CD4-positive, CD25-positive, alpha-beta regulatory T cell (primary cell): ENCODE measurements around the gene CERS6. TPM values are rescaled to one million over a fixed set of nuclear protein-coding genes. Genes with fewer than 3 reads are reported as not detected.
"Not testable (repeated sequence)": the region's sequence is repeated elsewhere in the genome, so short reads cannot be mapped to it uniquely, and the experiment has no call there.

Source experiments
- ATAC-seq, 2 donors: fragments of 150-1000 bp; cut with Tn5 transposase; one replicate each; pipeline ENCODE4 v1.10.0; 2021; ENCODE audit warnings: low read depth in 2 of 2, moderate number of reproducible peaks in 2 of 2, moderate library complexity in 1 of 2
- DNase-seq, 3 donors: peaks; one replicate each; pipeline versions ENCODE4 v3.0.0 to v3.0.0-alpha.2; 2012 to 2022; ENCODE audit warnings: mixed read lengths in 1 of 3
- H3K27ac ChIP-seq: one replicate; pipeline ENCODE4 v1.7.0; 2013; ENCODE audit warnings: mild to moderate bottlenecking, low read length; ENCODE audit not compliant: insufficient read depth, poor library complexity, severe bottlenecking
- H3K27me3 ChIP-seq: one replicate; pipeline ENCODE4 v1.7.0; 2013; ENCODE audit warnings: low read length; ENCODE audit not compliant: control insufficient read depth, insufficient read depth
- H3K36me3 ChIP-seq: one replicate; pipeline ENCODE4 v1.7.0; 2013; ENCODE audit warnings: mild to moderate bottlenecking, low read length, moderate library complexity; ENCODE audit not compliant: control insufficient read depth, insufficient read depth
- H3K4me1 ChIP-seq: 2 replicates; pipeline ENCODE4 v1.7.0; 2013; ENCODE audit warnings: mild to moderate bottlenecking, low read length; ENCODE audit not compliant: insufficient read depth, control insufficient read depth, poor library complexity, severe bottlenecking
- H3K4me3 ChIP-seq: one replicate; pipeline ENCODE4 v1.7.0; 2013; ENCODE audit warnings: low read depth, mild to moderate bottlenecking, low read length, moderate library complexity
- H3K9me3 ChIP-seq, 2 experiments: 1 replicate in 1 of 2; 2 replicates in 1 of 2; pipeline ENCODE4 v1.7.0; 2013; ENCODE audit warnings: low read length in 2 of 2, mild to moderate bottlenecking in 1 of 2, moderate library complexity in 1 of 2; ENCODE audit not compliant: control insufficient read depth in 2 of 2
- H3K27ac Mint-ChIP-seq, 3 donors: one replicate each; pipeline ENCODE4 v1.8.0; 2020 to 2022; ENCODE audit warnings: mild to moderate bottlenecking in 3 of 3, mixed read lengths in 3 of 3, moderate library complexity in 2 of 3
- H3K27me3 Mint-ChIP-seq: one replicate; pipeline ENCODE4 v1.8.0; 2022; ENCODE audit warnings: mild to moderate bottlenecking, mixed read lengths
- H3K36me3 Mint-ChIP-seq: one replicate; pipeline ENCODE4 v1.8.0; 2020; ENCODE audit warnings: mixed read lengths
- H3K4me1 Mint-ChIP-seq, 4 donors: one replicate each; pipeline ENCODE4 v1.8.0; 2020 to 2022; ENCODE audit warnings: mixed read lengths in 4 of 4, mild to moderate bottlenecking in 1 of 4
- H3K4me3 Mint-ChIP-seq, 4 donors: one replicate each; pipeline ENCODE4 v1.8.0; 2020 to 2022; ENCODE audit warnings: mild to moderate bottlenecking in 4 of 4, mixed read lengths in 4 of 4, moderate library complexity in 3 of 4
- H3K9me3 Mint-ChIP-seq, 7 donors: one replicate each; pipeline ENCODE4 v1.8.0; 2020 to 2022; ENCODE audit warnings: mixed read lengths in 7 of 7, mild to moderate bottlenecking in 3 of 7, moderate library complexity in 2 of 7
- polyA plus RNA-seq, 4 donors: library from polyadenylated mRNA; unstranded; fragments of 300-500 nt; fragmentation: Illumina TruSeq; gene quantifications; one replicate each; pipeline ENCODE4 v1.2.3, GENCODE V29; 2021
- total RNA-seq: library from RNA; stranded (reverse); gene quantifications from one replicate; pipeline ENCODE4 v1.2.3, GENCODE V29; 2022

Gene CERS6
- total and polyA plus RNA-seq, 5 donors from 2014 or later, result 1.3 to 5.3 (median 3.6) TPM

DNA sequence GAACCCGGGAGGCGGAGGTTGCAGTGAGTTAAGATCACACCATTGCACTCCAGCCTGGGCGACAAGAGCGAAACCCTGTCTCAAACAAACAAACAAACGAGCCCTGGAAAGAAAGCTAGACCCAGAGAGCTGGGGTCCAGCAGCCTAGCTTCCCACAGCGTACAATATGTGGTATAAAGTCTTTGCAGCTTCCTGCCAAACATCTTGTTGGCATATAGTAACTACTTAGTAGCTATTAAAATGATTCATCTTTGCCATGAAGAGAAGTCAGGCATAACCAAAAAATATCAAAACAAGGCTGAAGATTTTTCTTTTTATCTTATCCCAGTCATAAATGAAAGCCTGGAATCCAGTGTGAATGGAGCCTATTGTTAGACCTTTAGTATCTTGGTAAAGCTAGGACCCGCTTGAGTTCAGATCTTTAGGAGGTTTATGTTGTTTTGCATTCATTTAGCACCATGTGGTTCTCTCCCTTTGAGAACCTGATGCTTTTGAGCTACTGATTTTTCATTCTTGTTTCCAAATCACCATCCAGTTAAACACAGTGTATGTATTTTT lies 206.7 kb downstream of the CERS6 start:
- Histone ChIP-seq H3K36me3 (no peaks in the 10 kb centered on the region), H3K9me3 (no peaks in the 10 kb centered on the region), H3K4me1 (no peaks in the 10 kb centered on the region), H3K27me3 (no peaks in the 10 kb centered on the region), H3K4me3 (no peak overlapping the region), H3K27ac (no peak overlapping the region)
- ATAC-seq (no peak), DNase-seq (no peak)
- peaks cover 0 to 1% (median 0%) of the 10 kb centered on the region in 7 donors for H3K9me3 Mint-ChIP-seq
- H3K4me1 Mint-ChIP-seq, result peaks cover 4 to 16% (median 8%) of the 10 kb centered on the region in 4 donors
- no peak overlapping the region for H3K4me3 Mint-ChIP-seq
- H3K27me3 Mint-ChIP-seq, result no peaks in the 10 kb centered on the region
- no peak overlapping the region for H3K27ac Mint-ChIP-seq
- no peaks in the 10 kb centered on the region for H3K36me3 Mint-ChIP-seq

DNA sequence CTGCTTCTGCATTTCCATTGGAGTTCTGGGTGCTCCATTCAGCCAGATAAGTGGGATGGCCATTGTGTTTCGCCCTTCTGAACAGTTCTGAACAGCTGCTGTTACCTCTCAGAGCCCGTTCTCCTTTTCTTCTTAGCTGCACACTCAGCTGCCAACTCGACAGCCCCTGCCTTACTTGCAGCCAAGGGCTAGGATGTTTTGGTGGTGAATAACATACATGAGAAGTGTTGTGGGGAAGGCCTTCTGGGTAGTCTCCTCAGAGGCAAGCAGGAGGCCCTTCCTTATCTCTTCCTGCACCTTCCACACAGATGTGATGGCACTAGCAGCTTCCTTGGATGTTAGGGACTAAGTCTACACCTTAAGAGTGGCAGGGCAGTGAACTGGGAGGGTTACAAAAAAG lies 207.9 kb downstream of the CERS6 start:
- Histone ChIP-seq H3K4me1 (no peaks in the 10 kb centered on the region), H3K4me3 (no peak overlapping the region), H3K27ac (no peak overlapping the region), H3K9me3 (no peaks in the 10 kb centered on the region), H3K27me3 (no peaks in the 10 kb centered on the region), H3K36me3 (no peaks in the 10 kb centered on the region)
- no peak overlapping the region for H3K4me3 Mint-ChIP-seq
- peaks cover 0 to 1% (median 0%) of the 10 kb centered on the region in 7 donors for H3K9me3 Mint-ChIP-seq
- no peak for DNase-seq
- no peaks in the 10 kb centered on the region for H3K27me3 Mint-ChIP-seq
- no peaks in the 10 kb centered on the region for H3K36me3 Mint-ChIP-seq
- H3K4me1 Mint-ChIP-seq, result peaks cover 4 to 19% (median 8%) of the 10 kb centered on the region in 4 donors
- ATAC-seq, result no peak
- peak overlapping the region in 2 of 3 donors; percentile 3 to 74 for H3K27ac Mint-ChIP-seq

DNA sequence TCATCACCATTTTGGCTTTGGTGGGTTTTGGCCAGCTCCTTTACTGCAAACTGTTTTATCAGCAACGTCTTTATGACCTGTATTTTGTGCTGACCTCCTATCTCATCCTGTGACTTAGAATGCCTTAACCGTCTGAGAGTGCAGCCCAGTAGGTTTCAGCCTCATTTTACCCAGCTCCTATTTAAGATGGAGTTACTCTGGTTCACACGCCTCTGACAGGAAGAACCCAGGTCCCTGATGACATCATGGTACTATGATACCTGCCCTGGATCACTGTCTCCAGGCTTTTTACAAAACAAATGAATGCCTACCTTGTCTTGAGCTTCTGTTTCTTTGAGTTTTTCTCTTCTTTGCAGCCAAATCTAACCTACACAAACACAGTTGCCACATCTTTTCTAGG lies 208.6 kb downstream of the CERS6 start:
- not testable (repeated sequence) for H3K27me3 ChIP-seq, H3K36me3 Mint-ChIP-seq, H3K27ac ChIP-seq, H3K27me3 Mint-ChIP-seq, H3K4me1 ChIP-seq, H3K36me3 ChIP-seq, DNase-seq, ATAC-seq, H3K4me3 ChIP-seq, H3K4me3 Mint-ChIP-seq, H3K27ac Mint-ChIP-seq, H3K9me3 ChIP-seq, H3K9me3 Mint-ChIP-seq
- peaks cover 4 to 19% (median 10%) of the 10 kb centered on the region in 4 donors for H3K4me1 Mint-ChIP-seq

DNA sequence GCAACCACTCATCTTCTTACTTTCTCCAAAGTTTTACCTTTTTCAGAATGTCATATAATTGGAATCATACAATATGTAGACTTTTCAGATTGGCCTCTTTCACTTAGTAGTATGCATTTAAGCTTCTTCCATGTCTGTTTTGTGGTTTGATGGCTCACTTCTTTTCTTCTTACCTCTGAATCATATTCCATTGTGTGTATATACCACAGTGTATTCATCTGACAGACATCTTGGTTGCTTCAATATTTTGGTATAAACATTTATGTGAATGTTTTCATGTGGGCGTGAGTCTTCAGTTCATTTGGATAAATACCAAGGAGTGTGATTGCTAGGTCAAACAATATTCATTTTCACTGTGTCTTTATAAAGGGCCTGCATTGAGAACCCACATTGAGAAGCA lies 210.3 kb downstream of the CERS6 start:
- H3K4me3 ChIP-seq, result no peak overlapping the region
- H3K36me3 ChIP-seq, result no peaks in the 10 kb centered on the region
- no peak overlapping the region for H3K27ac ChIP-seq
- Mint-ChIP-seq H3K27me3 (no peaks in the 10 kb centered on the region), H3K27ac (no peak overlapping the region), H3K4me1 (peaks cover 4 to 25% (median 11%) of the 10 kb centered on the region in 4 donors), H3K4me3 (no peak overlapping the region), H3K9me3 (peaks cover 0 to 1% (median 0%) of the 10 kb centered on the region in 7 donors), H3K36me3 (no peaks in the 10 kb centered on the region)
- ATAC-seq (no peak), DNase-seq (no peak)
- H3K27me3 ChIP-seq, result no peaks in the 10 kb centered on the region
- H3K9me3 ChIP-seq, result no peaks in the 10 kb centered on the region
- no peaks in the 10 kb centered on the region for H3K4me1 ChIP-seq

DNA sequence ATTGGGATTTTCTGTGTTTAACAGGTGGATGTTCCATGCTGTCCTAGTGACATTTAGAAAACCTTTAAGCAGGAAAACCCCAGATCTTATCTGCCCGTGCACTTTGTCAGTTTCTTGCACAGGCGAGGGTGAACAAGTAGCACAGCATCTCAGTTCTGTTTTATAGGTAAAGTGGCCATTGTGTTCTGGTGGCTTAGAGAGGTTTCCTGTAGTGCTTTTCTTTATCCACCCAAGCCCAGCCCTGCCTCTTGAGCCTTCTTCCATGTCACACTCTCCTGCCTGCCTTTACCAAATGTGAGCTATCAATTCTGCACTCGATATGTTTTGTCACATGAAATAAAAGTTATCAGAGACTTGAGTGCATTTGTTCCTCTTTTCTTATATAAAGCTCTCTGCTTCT lies 211.1 kb downstream of the CERS6 start:
- Mint-ChIP-seq H3K4me1 (peaks cover 4 to 25% (median 11%) of the 10 kb centered on the region in 4 donors), H3K27ac (no peak overlapping the region), H3K36me3 (no peaks in the 10 kb centered on the region), H3K9me3 (peaks cover 0 to 1% (median 0%) of the 10 kb centered on the region in 7 donors), H3K27me3 (no peaks in the 10 kb centered on the region), H3K4me3 (no peak overlapping the region)
- Histone ChIP-seq H3K36me3 (no peaks in the 10 kb centered on the region), H3K27ac (no peak overlapping the region), H3K4me1 (no peaks in the 10 kb centered on the region), H3K9me3 (no peaks in the 10 kb centered on the region), H3K4me3 (no peak overlapping the region), H3K27me3 (no peaks in the 10 kb centered on the region)
- DNase-seq, result no peak
- ATAC-seq, result no peak

DNA sequence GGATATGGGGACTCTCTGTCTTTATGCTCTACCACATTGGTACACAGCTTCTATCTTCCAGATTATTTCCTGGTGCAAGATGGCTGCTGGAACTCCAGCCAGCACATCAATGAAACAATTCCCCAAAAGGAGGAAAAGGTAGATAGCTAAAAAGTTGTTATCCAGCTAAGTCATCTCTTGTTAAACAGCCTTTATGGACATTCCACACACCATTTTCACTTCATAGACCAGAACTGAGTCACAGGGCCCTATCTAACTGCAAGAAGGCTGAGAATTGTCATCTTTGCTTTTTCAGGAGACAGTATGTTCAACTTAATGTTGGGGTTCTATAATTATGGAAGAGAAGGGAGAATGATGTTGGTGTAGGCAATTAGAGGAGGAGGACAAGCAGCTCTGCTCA lies 213.1 kb downstream of the CERS6 start:
- Histone ChIP-seq H3K36me3 (no peaks in the 10 kb centered on the region), H3K4me3 (no peak overlapping the region), H3K27me3 (no peaks in the 10 kb centered on the region), H3K9me3 (no peaks in the 10 kb centered on the region), H3K27ac (no peak overlapping the region), H3K4me1 (no peaks in the 10 kb centered on the region)
- Mint-ChIP-seq H3K27me3 (no peaks in the 10 kb centered on the region), H3K9me3 (peaks cover 0 to 1% (median 0%) of the 10 kb centered on the region in 7 donors), H3K27ac (no peak overlapping the region), H3K4me1 (peaks cover 4 to 23% (median 11%) of the 10 kb centered on the region in 4 donors), H3K36me3 (no peaks in the 10 kb centered on the region), H3K4me3 (no peak overlapping the region)
- DNase-seq (no peak), ATAC-seq (no peak)

DNA sequence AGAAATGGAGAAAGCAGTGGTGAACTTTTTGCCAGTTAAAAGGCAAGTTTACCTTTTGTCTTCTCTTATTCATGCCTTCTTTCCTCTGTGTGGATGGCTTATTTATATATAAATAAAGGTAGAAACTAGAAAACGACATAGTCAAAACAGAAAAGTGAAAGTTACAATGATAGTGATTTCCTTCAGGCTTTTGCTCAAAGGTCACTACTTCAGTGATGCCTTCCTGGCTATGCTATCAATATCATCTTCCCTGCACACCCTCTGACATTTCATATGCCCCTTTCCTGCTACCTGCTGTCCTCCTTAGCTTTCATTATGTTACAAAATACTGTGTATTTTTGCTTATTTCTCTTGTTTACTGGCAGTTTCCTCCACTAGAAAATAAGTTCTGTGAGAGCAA lies 214.4 kb downstream of the CERS6 start:
- Histone ChIP-seq H3K27ac (no peak overlapping the region), H3K36me3 (no peaks in the 10 kb centered on the region), H3K27me3 (no peaks in the 10 kb centered on the region), H3K4me3 (no peak overlapping the region), H3K4me1 (no peaks in the 10 kb centered on the region), H3K9me3 (no peaks in the 10 kb centered on the region)
- H3K4me1 Mint-ChIP-seq, result peaks cover 0 to 18% (median 10%) of the 10 kb centered on the region in 4 donors
- peaks cover 0 to 1% (median 0%) of the 10 kb centered on the region in 7 donors for H3K9me3 Mint-ChIP-seq
- ATAC-seq (no peak), DNase-seq (no peak)
- H3K27ac Mint-ChIP-seq, result no peak overlapping the region
- H3K4me3 Mint-ChIP-seq, result no peak overlapping the region
- no peaks in the 10 kb centered on the region for H3K27me3 Mint-ChIP-seq
- no peaks in the 10 kb centered on the region for H3K36me3 Mint-ChIP-seq

DNA sequence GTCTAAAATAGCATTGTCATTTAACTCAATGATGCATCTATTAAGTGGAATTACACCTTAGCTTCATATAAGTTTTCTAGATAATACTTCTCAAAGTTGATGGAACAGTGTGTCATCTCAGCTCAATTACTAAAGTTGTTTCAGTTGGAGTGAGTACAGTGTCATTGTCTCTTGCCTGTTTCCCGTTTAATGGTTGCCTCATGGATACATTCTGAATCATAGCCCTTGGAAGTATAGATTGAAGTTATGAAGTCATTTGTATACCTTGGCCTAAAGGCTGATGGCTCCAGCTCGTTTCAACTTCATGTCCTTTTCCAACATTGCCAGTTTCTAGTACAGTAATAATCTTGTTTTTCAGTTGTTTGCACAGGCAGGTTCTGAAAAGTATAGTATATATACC lies 215.9 kb downstream of the CERS6 start:
- Histone ChIP-seq H3K36me3 (no peaks in the 10 kb centered on the region), H3K4me1 (no peaks in the 10 kb centered on the region), H3K4me3 (no peak overlapping the region), H3K27ac (no peak overlapping the region), H3K27me3 (no peaks in the 10 kb centered on the region), H3K9me3 (no peaks in the 10 kb centered on the region)
- DNase-seq (no peak), ATAC-seq (no peak)
- H3K4me3 Mint-ChIP-seq, result no peak overlapping the region
- peaks cover 9% of the 10 kb centered on the region for H3K36me3 Mint-ChIP-seq
- H3K4me1 Mint-ChIP-seq, result peaks cover 0 to 12% (median 4%) of the 10 kb centered on the region in 4 donors
- H3K9me3 Mint-ChIP-seq, result no peaks in the 10 kb centered on the region
- no peak overlapping the region for H3K27ac Mint-ChIP-seq
- H3K27me3 Mint-ChIP-seq, result no peaks in the 10 kb centered on the region
